IPS DF 4.7 (cell line): ENCODE results near the gene ADI1.
"Not testable (repeated sequence)": the region's sequence is repeated elsewhere in the genome, so short reads cannot be mapped to it uniquely, and the experiment has no call there.

Source experiments
- DNase-seq: peaks from one replicate; pipeline ENCODE4 v3.0.0-alpha.2; 2013; ENCODE audit warnings: low spot score; ENCODE audit errors: extremely low read depth

Gene ADI1

DNA sequence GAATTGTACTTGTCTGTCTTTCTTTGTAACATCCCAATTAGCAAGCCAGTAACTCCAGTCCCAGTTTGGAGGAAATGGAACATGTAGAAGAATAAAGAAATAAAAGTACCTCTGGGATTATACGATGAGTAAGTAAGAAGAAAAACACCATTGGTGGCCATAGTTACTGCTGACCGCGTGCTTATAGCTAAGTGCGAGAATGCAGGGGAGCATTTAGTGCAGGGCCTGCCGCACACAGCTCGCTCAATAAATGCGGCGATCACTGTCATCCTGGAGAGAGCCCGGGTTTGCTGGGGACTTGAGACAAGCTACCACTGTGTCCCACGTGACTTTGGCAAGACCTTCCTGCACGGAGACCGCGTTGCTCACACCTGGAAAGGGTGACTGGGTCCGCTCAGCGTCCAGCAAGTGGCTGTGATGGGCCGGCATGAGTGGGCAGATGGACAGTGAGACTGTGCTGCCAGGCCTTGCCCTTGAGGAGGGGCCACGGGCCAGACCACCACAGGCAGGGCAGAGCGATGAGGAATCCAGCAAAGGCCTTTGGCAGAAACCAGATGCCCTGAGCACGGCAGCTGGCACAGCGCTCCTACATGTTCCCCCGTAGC, 54.8 kb downstream of the ADI1 start:
- DNase-seq = no peak

DNA sequence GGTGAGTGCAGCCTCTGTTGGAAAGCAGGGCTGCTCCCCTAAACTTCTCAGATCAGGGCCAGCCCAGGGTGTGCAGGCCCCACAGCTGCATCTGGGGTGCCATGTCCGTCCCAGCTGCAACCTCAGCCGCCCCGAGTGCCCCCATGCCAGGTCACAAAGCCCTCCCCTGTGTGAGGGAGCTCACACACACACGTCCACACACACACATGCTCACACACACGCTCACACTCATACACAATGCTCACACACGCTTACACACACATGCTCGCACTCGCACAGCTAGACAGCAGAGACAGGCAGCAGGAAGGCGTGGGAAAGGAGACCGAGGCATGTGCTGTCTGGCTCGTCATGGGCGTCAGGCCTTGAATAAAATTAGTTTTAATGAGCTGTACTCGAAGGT, 55.4 kb downstream of the ADI1 start:
- DNase-seq = no peak

DNA sequence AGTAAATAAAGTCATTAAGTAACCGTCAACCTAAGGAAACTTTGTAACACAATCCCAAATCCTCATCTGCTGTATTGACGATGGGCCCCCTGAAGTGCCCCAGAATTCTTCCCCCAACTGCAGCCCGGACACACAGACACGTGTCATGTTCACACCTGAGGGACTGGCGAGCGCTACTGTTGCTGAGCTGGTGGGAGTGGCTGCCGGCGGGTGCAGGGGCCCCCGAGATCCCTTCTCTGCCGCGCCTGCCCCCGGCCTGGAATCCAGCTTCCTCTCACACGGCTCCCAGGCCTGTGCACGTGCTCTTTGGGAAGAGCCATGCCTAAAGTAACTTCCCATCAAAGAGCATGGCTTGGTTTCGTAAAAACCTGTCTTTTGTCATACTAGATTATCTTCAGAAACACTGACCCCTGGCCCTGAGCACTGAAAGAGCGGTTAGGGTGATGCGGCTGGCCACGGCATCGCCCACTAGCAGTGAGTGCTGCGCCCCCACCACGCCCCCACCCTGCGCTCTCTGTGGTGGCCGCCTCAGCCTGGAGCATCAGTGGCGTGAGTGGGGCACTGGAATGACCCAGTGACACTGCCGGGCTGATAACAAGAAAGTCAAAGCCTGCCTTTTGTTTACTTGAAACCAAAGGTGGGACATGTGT, 56.0 kb downstream of the ADI1 start:
- DNase-seq = no peak

DNA sequence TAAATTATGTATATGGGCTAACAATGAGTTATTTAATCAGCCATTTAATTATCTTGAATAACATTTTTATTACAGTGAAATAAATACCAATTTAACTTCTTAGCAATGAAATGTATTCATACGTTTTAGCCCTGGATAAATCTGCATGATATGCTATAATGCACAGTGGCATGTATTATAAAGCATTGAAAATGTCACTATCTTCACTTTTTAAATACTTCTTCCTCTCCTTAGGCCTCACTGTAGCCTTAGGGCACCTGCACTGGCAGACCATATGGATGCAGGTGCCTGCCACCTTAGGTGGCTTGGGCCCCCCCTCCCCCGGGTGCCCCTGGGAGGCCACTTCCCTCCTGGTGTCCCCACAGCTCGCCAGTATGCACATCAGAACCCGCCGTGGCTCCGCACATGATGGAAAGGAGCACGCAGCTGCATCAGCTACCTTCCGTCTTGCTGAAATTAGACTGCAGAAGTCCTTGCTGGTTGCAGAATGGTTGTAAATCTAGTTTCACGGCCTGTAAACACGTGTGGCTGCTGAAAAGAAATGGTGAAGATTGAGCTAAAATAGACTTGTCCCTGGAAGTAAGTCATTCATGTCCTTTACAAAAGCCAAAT, 56.7 kb downstream of the ADI1 start:
- no peak for DNase-seq

DNA sequence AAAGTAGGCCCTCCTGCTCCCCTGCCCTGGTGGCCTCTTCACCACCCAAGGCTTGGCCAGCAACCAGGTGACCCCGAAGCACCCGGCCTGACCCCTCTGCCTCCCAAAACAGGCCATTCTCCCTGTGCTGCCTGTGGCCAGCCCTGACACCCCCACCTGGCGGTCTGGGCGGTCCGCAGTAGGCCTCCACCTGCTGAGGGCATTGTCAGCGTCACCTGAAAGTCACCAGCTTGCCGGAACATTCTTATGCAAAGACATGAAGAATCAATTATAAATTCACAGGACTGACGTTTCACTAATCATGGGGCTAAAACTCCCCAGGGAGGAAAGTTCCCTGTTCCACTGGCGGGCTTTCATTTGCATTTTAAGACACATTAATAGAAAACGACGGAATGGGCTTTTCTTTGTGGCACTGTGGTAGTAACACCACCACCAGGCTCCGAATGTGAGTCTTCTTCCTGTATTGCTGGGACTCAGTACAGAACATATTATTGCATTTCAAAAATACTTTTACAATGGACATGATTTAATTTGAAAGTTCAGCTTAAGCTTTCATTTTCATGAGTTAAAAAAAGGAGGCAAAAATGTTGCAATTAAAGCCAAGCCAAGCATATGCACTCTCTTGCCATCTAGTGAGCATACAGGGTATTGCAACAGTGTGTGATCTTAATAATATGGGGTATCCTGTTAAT, 57.4 kb downstream of the ADI1 start:
- no peak for DNase-seq

DNA sequence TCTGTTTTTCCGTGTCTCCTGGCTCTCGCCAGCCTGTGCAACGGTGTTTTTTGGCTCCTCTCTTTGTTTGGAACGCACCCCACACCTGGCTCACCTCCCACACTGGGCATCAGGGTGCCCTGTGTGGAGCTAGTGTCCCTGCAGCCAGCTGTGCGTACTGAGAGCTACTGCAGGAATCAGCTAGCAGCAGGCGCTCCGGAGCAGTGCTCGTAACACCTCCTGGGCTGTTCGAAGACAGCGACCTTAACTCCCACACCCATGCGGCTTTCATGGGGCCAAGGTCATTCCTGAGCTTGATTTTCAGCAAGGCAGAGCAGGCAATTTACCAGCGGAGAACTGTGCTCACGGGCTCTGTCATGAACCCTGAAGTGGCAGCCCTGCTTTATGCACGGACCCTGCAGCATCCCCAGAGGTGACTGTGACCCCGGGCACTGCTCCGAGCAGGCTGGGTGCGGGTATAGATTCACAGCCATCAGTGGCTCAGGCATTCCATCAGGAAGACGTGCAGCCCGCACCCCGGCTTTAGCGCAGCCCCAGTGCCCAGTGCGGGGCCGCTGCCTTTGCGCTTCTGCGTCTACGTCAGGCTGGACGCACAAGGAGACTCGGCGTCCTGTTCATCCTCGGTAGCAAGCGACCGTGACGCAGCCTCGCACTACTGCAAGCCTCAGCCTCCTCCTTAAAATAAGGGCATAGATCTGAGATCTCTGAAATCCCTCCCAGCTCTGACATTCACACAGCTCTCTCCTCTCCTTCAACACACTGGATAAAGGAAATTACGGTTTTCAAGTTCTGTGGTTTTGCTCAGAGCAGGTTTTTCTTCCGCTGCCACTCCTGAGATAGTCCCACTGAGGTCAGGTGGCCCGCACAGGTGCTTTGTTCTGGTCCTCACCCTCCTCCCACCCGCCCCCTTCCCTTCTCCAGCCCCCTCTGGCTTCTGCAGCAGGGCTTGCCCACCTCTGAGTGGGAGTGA, 58.2 kb downstream of the ADI1 start:
- no peak for DNase-seq

DNA sequence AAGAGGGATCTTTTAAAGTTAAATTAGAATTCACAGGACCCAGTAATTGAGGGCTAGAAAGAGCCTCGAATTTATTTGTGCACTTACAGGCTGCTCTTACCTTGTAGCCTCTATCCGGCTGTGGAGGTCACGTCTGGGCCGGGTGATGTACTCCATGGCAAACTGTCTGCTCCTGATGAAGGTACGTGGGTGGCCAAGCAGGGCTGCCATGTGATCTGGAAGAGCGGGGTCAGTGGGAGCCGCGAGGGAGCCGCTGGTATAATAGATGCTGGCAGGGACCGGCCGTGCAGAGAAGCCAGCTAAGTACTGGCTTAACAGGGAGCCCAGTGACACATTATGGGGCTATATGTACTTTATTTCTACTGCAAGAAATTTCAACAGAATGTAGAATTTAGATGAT, 59.2 kb downstream of the ADI1 start:
- no peak for DNase-seq

DNA sequence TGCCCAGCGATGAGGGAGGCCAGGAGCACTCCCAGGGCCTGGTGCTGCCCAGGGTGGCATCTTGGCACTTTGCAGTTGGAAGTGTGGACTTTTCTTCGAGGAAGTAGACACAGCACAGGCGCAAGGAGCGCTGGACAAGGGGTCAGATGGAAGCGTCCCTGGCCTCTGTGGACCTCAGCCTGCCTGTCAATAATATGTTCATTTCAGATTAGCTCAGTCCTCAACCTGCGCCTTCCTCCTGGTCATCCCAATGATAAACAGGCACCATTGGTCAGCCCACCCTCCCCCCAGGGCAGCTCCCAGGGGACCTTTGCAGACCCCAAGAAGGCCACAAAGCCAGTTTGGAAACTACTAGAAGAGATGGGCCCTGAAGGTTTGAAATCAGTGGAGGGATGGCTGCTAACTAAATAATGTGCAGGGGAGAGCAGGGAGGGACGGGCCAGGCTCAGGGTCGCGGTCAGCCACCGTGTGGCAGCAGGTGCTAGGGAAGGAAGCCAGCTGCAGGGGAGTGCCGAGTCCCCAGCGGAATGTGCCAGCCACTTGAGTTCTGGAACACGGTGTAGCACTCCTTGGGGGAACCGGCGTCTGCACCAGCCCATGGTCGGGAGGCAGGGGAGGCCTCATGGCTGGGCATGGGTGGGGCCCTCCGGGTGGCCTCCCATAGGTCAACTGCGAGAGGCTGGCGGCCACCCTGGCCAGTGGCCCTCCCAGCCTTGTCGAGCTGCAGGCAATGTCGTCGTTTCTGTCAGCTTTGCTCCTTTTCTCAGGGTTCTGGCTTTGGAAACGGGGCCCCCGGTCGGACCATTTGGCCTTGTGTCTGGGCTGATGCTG, 59.9 kb downstream of the ADI1 start:
- DNase-seq = no peak

DNA sequence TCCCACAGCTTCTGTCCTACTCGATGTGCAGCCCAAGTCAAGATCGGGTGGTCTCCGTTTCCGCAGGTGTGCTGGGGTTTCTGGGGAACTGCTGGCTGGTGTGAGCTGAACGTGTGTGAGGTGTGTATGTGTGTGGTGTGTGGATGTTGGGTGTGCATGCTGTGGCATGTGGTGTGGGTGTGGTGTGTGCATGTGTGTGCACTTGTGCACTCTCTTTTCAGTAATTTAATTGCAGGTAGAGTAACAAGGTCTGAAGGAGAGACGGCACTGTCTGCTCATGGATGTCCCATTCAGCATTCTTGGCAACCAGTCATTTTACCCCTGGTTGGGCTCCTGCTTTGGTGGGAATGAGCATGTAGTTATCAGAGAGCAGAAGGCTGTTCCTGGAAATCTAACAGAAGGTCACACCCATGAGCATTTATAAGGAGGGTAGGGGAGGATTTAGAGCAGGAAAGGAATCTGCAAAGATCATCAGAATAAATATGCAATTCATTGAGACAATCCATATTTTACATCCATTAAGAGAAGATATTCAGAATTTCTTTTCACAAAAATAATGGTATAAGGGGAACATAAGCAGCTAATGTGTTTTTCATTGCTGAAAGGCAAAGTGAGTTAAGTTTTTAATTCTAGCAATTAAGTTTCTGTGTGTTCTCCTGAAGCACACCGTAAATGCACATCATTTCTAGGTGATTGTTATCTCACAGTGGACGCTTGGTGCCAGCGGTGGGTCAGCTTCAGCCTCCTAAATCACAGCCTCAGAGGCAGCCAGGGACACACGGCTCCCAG, 60.7 kb downstream of the ADI1 start:
- no peak for DNase-seq

DNA sequence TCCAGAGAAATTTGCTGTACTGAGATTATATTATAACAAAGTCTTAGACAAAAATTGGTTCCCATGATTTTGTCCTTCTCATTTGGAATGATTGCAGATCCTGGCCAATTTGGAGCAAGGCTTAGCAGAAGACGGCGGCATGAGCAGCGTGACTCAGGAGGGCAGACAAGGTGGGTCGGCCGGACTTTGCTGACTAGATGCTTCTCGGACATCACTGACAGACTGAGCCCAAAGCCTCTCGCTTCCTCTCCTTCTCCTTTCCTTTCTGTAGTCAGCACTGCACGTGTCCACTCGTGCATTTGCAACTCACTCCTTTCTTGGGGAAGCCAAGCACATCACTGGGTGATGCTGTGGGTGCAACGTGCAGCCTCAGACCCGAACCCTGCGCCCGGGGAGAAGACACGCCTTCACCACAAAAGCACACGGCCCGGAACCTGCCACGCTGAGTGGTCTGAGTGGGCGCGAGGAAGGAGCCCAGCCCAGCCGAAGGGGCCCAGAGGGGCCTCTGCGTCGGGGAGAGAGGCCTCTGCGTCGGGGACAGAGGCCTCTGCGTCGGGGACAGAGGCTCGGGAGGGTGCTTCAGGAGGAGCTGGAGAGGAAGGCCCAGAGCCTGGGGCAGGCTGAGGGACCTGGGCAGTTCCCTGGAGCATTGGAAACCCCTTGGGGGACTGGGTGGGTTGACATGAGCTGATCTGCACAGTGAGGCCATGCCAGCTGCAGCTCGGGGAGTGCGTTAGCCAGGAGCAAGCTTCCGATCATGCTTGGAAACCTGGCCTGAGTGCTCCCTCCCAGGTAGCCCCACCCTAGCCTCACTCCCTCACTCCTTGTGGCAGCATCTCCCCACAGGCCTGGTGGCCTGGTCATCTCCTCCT, 61.6 kb downstream of the ADI1 start:
- no peak for DNase-seq

DNA sequence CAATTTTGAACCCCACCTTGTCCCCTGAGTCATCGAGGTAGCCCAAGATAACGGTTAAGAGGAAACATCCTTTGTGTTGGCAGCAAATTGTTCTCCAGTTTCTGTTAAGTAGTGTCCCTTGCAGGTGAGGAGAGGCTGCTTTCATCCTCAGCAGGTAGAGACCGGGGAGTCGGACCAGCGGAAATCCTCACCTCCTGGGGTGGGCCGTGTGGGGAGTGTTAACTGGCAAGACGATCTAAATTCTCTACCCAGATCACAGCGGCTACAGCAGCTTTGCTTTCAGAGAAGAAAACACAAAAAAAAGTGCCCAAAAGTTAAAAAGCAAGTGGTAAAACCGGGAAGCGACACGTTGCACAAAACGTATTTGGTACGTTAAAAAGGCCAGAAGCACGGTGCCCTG, 63.2 kb downstream of the ADI1 start:
- DNase-seq = no peak

DNA sequence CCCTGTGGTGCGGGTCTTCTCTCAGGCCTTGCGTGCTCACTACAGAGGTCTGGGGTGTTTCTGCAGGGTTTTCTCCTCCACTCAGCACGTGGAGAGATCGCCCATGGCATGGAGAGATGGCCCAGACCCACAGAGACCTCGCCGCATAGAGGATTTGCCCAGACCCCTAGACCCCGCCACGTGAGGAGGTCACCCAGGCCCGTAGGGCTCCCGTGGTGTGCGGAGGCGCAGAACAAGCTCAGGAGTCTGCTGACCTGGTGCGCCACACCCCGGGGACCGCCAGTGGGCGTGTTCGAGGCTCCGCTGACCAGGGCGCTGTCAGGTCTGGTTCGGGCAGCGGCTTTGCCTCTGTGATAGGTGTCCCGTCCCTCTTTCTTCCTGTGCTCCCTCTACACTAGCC, 64.5 kb downstream of the ADI1 start:
- no peak for DNase-seq

DNA sequence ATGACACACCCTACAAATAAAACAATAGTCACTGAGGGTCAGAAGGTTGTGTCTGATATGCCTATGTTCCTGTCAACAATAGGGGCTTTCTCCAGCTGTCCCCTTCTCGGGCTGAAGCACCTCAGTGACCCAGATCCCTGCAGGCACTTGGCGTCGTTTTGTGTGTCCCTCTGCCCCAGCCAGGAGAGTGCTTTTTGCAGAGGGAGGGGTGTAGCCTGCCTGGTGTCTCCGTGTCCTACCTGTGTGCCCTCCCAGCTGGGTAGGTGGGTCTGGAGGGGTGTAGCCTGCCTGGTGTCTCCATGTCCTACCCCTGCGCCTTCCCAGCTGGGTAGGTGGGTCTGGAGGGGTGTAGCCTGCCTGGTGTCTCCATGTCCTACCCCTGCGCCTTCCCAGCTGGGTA, 65.3 kb downstream of the ADI1 start:
- not testable (repeated sequence) for DNase-seq

DNA sequence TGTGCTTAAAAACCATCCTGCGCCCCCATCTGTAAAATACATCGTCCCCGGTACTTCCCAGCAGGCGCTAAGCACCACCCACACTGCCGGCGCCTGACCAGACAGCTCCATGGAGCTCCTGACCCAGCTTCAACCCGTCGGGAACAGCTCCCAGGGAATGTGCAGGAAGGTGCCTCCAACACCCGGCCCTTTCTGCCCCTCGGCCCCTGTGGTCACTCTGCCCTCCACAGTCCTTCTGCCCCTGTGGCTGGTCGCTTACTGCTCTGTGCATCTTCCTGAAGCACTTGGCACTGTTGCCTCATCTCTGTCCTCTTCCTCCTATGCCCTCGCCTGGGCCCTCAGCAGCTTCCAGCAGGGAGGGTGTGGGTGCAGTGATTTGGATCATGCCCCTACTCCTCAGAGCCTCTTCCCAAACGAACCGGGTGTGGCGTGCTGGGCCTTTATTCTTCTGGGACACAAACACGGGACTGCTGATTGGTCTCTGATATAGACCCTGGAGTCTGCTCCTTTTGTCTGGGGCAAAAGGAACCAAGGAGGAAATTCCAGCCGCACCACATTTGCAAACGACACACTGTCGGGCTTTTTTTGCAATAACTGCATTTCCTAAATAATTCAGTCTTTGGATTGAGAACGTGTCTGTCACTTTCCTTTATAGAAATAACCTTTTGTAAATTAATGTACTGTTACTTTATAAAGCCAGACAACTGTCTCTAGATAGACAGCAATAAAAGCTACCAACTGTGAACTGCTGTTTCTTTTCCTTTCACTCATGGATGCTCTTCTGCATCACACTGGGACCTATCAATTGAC, 65.9 kb downstream of the ADI1 start:
- DNase-seq = no peak

DNA sequence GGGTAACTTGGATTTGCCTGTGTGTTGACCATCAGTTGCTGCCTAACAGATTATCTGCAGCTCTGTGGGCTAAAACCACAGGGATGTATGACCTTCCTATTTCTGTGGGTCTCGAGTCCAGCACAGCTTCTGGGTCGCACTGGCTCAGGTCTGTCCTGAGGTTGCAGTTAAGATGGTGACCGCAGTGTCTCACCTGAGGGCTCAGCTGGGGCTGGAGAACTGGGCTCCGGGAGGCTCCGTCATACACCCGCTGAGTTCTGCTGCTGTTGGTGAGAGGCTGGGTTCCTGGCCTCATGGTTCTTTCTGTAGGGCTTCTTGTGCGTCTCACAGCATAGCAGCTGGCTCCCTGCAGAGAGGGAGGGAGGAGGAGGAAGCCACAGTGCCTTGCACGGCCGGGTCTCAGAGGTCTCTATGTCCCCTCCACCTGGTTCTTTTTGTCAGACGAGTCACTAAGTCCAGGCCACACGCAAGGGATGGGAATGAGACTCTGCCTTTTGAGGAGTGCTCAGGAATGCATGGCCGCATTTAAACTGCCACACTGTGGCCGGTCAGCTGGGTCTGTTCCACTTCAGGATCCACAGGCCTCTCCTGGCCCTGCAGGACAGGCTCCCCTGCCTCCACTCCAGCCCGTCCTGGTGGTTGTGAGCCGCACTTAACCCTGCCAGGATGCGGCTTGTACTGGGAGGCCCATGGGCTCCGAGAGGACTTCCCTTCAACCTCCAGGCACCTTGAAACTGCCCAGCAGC, 67.2 kb downstream of the ADI1 start:
- DNase-seq = no peak

DNA sequence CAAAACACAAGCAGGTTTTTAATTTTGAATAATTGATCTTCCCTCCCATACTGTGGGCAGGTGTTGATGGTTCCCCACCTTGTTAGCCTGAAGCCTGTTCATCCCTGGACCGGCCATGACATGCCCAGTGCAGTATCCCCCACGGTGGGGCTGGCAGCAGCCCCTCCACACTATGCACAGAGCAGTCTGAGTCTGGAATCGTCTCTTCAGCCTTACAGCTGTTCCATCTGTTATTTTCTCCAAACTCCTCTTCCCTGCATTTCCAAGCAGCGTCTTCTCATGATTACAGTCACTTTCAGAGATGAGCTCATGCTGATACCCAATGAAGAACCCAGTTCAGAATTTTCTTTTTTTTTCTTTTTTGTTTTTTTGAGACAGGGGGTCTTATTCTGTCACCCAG, 68.2 kb downstream of the ADI1 start:
- no peak for DNase-seq

DNA sequence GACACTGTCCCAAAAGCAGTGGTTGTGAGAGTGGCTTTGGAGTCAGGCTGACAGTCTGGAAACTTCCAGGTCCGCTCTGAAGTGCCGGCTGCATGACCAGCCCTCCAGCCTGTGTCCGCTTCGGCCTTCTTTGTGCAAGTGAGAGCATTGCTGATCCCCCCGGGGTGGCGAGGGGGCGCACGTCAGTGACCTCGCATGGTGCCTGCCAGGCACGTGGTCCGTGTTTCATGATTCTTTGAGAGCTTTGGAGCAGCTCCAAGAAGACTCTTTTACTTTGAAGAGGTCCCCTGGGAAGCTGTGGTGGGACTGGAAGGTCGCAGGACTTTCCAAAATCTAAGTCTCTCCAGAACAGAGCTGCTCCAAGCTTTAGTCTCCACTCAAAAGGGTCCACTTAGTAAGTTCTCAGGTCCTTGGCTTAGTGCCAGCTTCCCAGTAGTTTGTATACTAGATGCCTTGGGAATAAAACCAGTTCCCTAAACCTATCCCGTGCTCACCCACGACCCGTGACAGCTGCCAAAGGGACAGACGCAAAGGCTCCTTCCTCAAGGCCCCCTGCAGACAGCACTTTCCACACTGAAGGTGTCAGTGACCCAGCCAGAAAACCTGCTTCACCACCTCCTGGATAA, 68.8 kb downstream of the ADI1 start:
- no peak for DNase-seq
